Heart left ventricle (tissue), 13 donors: ENCODE measurements around the gene KCTD21.

Experiments
- POLR2A ChIP-seq, 2 donors: fragments of 450-650 bp; IDR thresholded peaks; one replicate each; pipeline ENCODE4 v1.6.1; 2017; ENCODE audit warnings: antibody characterized with exemption in 2 of 2, mild to moderate bottlenecking in 2 of 2, moderate library complexity in 2 of 2
- TF ChIP-seq, protein P1 (sequence below), 12 donors: fragments of 200-600 bp; sonication (generic) in 4 of 12; IDR thresholded peaks; one replicate each; pipeline versions ENCODE4 v1.5.0 to v1.8.0; 2018 to 2022; ENCODE audit warnings: antibody characterized with exemption in 12 of 12, mild to moderate bottlenecking in 5 of 12
- donor health status: ischemic (EF 13 %, LVEDD 7.1; RV severe dilation, severe dysfunction).
- donor health status: DM: no; HTN: yes; CAD: no.
- donor health status: DM: no; HTN: no; CAD: no.
- donor health status: ischemic (EF 25% LVEDD 6.9; RV normal size, moderate dysfunction).
- donor health status: ischemic (EF 25% LVEDD 5.7; RV mildly dilated, moderate dysfunction).
- donor health status: ischemic (EF 35%, LVEDD 5.7; RV mildly dilated, moderate dysfunction).
- donor health status: nonischemic (EF 11% LVEDD 7.7; RV severe dilation, severe dysfunction).
- donor health status: DM: yes; HTN: yes; CAD: no.
- donor health status: PGD.
- donor health status: ischemic (EF 29% LVEDD 5.4; RV normal size, mild dysfunction).
- donor health status: nonischemic (EF 23%, LVEDD 6.1; RV moderate dilation, normal function).

DNA sequence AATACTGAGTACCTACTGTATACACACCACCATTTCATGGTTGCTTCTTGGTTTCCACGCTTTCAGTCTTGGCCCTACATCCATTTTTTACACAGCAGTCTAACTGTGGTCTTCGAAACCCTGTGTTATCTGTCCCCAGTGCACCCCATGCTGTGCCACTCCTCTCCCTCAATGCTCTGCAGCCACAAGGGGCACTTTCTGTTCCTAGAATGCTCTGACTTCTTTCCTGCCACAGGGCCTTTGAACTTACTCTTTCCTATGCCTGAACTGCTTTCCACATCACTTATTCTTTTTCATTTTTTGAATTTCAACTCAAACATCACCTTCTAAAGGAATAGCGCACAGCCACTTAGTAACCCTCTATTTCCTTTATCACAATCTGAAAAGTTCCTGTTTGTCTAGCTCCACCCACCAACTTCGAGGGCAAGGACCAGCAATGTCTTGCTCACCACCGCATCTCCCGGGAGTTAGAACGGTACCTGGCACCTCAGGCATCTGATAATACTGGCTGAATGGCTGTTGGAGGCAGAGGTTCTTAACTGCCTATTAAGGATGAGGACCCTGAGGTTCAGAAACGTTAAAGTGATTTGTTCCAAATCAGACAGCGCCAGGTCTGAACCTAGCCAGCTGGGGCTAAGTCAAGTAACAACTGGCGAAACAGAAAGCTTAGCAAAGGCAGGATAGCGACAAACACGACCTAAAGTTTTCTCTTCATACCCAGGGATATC is 49.6 kb downstream of the KCTD21 start:
- TF ChIP-seq, protein P1, sequence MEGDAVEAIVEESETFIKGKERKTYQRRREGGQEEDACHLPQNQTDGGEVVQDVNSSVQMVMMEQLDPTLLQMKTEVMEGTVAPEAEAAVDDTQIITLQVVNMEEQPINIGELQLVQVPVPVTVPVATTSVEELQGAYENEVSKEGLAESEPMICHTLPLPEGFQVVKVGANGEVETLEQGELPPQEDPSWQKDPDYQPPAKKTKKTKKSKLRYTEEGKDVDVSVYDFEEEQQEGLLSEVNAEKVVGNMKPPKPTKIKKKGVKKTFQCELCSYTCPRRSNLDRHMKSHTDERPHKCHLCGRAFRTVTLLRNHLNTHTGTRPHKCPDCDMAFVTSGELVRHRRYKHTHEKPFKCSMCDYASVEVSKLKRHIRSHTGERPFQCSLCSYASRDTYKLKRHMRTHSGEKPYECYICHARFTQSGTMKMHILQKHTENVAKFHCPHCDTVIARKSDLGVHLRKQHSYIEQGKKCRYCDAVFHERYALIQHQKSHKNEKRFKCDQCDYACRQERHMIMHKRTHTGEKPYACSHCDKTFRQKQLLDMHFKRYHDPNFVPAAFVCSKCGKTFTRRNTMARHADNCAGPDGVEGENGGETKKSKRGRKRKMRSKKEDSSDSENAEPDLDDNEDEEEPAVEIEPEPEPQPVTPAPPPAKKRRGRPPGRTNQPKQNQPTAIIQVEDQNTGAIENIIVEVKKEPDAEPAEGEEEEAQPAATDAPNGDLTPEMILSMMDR (IDR thresholded peaks at IDR 0.05): no peak
- no peak for TF ChIP-seq POLR2A (IDR thresholded peaks at IDR 0.05)
